Activated naive CD8-positive, alpha-beta T cell (primary cell): ENCODE measurements around the gene SCIN.
"Not testable (repeated sequence)": the region's sequence is repeated elsewhere in the genome, so short reads cannot be mapped to it uniquely, and the experiment has no call there.

Experiments used
- H3K27ac Mint-ChIP-seq: one replicate; pipeline ENCODE4 v1.8.0; 2021; ENCODE audit warnings: mixed read lengths
- H3K27me3 Mint-ChIP-seq: one replicate; pipeline ENCODE4 v1.8.0; 2021; ENCODE audit warnings: mixed read lengths
- H3K36me3 Mint-ChIP-seq: one replicate; pipeline ENCODE4 v1.8.0; 2021; ENCODE audit warnings: mixed read lengths
- H3K4me1 Mint-ChIP-seq: one replicate; pipeline ENCODE4 v1.8.0; 2021; ENCODE audit warnings: low read depth, mixed read lengths
- H3K4me3 Mint-ChIP-seq: one replicate; pipeline ENCODE4 v1.8.0; 2021; ENCODE audit warnings: mild to moderate bottlenecking, mixed read lengths
- H3K9me3 Mint-ChIP-seq: one replicate; pipeline ENCODE4 v1.8.0; 2021; ENCODE audit warnings: low read depth, mixed read lengths

The SCIN gene

GRCh38 chr7:12670743-12671520, 100.4 kb downstream of the SCIN start:
- Mint-ChIP-seq H3K27ac (no peak overlapping the region), H3K36me3 (no peaks in the 10 kb centered on the region), H3K9me3 (no peaks in the 10 kb centered on the region), H3K4me3 (no peak overlapping the region), H3K4me1 (peaks cover 2% of the 10 kb centered on the region), H3K27me3 (peaks cover 2% of the 10 kb centered on the region)

- H3K9me3 Mint-ChIP-seq, H3K27me3 Mint-ChIP-seq, H3K27ac Mint-ChIP-seq, H3K4me1 Mint-ChIP-seq, H3K36me3 Mint-ChIP-seq, H3K4me3 Mint-ChIP-seq: not testable (repeated sequence)
These were observed 102.9 kb downstream of the SCIN start for GRCh38 chr7:12673436-12673835.

GRCh38 chr7:12674053-12674452, 103.5 kb downstream of the SCIN start:
- H3K27me3 Mint-ChIP-seq: peaks cover 2% of the 10 kb centered on the region
- no peak overlapping the region for H3K27ac Mint-ChIP-seq
- no peaks in the 10 kb centered on the region for H3K36me3 Mint-ChIP-seq
- H3K4me1 Mint-ChIP-seq: peaks cover 2% of the 10 kb centered on the region
- no peak overlapping the region for H3K4me3 Mint-ChIP-seq
- H3K9me3 Mint-ChIP-seq: no peaks in the 10 kb centered on the region

GRCh38 chr7:12674861-12675260, 104.3 kb downstream of the SCIN start:
- peaks cover 2% of the 10 kb centered on the region for H3K27me3 Mint-ChIP-seq
- H3K36me3 Mint-ChIP-seq: no peaks in the 10 kb centered on the region
- no peak overlapping the region for H3K4me3 Mint-ChIP-seq
- H3K27ac Mint-ChIP-seq: no peak overlapping the region
- H3K9me3 Mint-ChIP-seq: no peaks in the 10 kb centered on the region
- peaks cover 2% of the 10 kb centered on the region for H3K4me1 Mint-ChIP-seq

- H3K27ac Mint-ChIP-seq: no peak overlapping the region
- H3K36me3 Mint-ChIP-seq: no peaks in the 10 kb centered on the region
- H3K4me1 Mint-ChIP-seq: peaks cover 26% of the 10 kb centered on the region
- H3K4me3 Mint-ChIP-seq: no peak overlapping the region
- no peaks in the 10 kb centered on the region for H3K27me3 Mint-ChIP-seq
- H3K9me3 Mint-ChIP-seq: no peaks in the 10 kb centered on the region
These were observed 113.4 kb downstream of the SCIN start for GRCh38 chr7:12683678-12684585.

- Mint-ChIP-seq H3K36me3 (no peaks in the 10 kb centered on the region), H3K27ac (no peak overlapping the region), H3K4me1 (peaks cover 34% of the 10 kb centered on the region), H3K4me3 (no peak overlapping the region), H3K27me3 (no peaks in the 10 kb centered on the region), H3K9me3 (no peaks in the 10 kb centered on the region)
These were observed 114.2 kb downstream of the SCIN start for GRCh38 chr7:12684733-12685132.

GRCh38 chr7:12685550-12685949, 115.0 kb downstream of the SCIN start:
- peak overlapping the region; percentile 81 for H3K27ac Mint-ChIP-seq
- peaks cover 35% of the 10 kb centered on the region for H3K4me1 Mint-ChIP-seq
- no peaks in the 10 kb centered on the region for H3K27me3 Mint-ChIP-seq
- no peaks in the 10 kb centered on the region for H3K36me3 Mint-ChIP-seq
- H3K4me3 Mint-ChIP-seq: peak overlapping the region; percentile 80
- no peaks in the 10 kb centered on the region for H3K9me3 Mint-ChIP-seq

GRCh38 chr7:12686234-12686890, 115.8 kb downstream of the SCIN start:
- Mint-ChIP-seq H3K9me3 (no peaks in the 10 kb centered on the region), H3K4me1 (peaks cover 35% of the 10 kb centered on the region), H3K36me3 (no peaks in the 10 kb centered on the region), H3K4me3 (peak overlapping the region; percentile 95), H3K27ac (peak overlapping the region; percentile 89), H3K27me3 (no peaks in the 10 kb centered on the region)

- Mint-ChIP-seq H3K27ac (peak within 1 kb of the TSS; percentile 89), H3K36me3 (no peaks in the 10 kb centered on the region), H3K4me1 (peaks cover 35% of the 10 kb centered on the region), H3K9me3 (no peaks in the 10 kb centered on the region), H3K4me3 (peak within 1 kb of the TSS; percentile 95), H3K27me3 (no peaks in the 10 kb centered on the region)
These were observed 116.6 kb downstream of the SCIN start, which contains the start of gene ARL4A for GRCh38 chr7:12686891-12687717. Gene ARL4A (plus strand): TSS chr7:12687633. CDS start chr7:12688255, 622 bp downstream.

GRCh38 chr7:12687718-12688171, 117.2 kb downstream of the SCIN start:
- no peaks in the 10 kb centered on the region for H3K27me3 Mint-ChIP-seq
- H3K4me3 Mint-ChIP-seq: peak overlapping the region; percentile 95
- H3K4me1 Mint-ChIP-seq: peaks cover 35% of the 10 kb centered on the region
- H3K27ac Mint-ChIP-seq: peak overlapping the region; percentile 89
- H3K36me3 Mint-ChIP-seq: no peaks in the 10 kb centered on the region
- H3K9me3 Mint-ChIP-seq: no peaks in the 10 kb centered on the region

GRCh38 chr7:12688485-12689170, 118.1 kb downstream of the SCIN start:
- peaks cover 37% of the 10 kb centered on the region for H3K4me1 Mint-ChIP-seq
- not testable (repeated sequence) for H3K27me3 Mint-ChIP-seq, H3K27ac Mint-ChIP-seq, H3K36me3 Mint-ChIP-seq, H3K9me3 Mint-ChIP-seq
- H3K4me3 Mint-ChIP-seq: peak overlapping the region; percentile 95

GRCh38 chr7:12689451-12689850, 118.9 kb downstream of the SCIN start:
- no peak overlapping the region for H3K4me3 Mint-ChIP-seq
- H3K27ac Mint-ChIP-seq: no peak overlapping the region
- peaks cover 37% of the 10 kb centered on the region for H3K4me1 Mint-ChIP-seq
- no peaks in the 10 kb centered on the region for H3K36me3 Mint-ChIP-seq
- H3K27me3 Mint-ChIP-seq: no peaks in the 10 kb centered on the region
- H3K9me3 Mint-ChIP-seq: no peaks in the 10 kb centered on the region

- Mint-ChIP-seq H3K4me3 (no peak overlapping the region), H3K36me3 (no peaks in the 10 kb centered on the region), H3K9me3 (no peaks in the 10 kb centered on the region), H3K4me1 (peaks cover 35% of the 10 kb centered on the region), H3K27me3 (no peaks in the 10 kb centered on the region), H3K27ac (no peak overlapping the region)
These were observed 119.7 kb downstream of the SCIN start for GRCh38 chr7:12690041-12690878.
